IPS-NIHi7 (cell line): ENCODE results near the gene RNPEPL1.
"Not testable (repeated sequence)": the region's sequence is repeated elsewhere in the genome, so short reads cannot be mapped to it uniquely, and the experiment has no call there.

ENCODE experiments used
- DNase-seq: peaks from one replicate; pipeline ENCODE4 v3.0.0; 2012; ENCODE audit warnings: mixed read lengths; ENCODE audit errors: extremely low spot score

Gene RNPEPL1

DNA sequence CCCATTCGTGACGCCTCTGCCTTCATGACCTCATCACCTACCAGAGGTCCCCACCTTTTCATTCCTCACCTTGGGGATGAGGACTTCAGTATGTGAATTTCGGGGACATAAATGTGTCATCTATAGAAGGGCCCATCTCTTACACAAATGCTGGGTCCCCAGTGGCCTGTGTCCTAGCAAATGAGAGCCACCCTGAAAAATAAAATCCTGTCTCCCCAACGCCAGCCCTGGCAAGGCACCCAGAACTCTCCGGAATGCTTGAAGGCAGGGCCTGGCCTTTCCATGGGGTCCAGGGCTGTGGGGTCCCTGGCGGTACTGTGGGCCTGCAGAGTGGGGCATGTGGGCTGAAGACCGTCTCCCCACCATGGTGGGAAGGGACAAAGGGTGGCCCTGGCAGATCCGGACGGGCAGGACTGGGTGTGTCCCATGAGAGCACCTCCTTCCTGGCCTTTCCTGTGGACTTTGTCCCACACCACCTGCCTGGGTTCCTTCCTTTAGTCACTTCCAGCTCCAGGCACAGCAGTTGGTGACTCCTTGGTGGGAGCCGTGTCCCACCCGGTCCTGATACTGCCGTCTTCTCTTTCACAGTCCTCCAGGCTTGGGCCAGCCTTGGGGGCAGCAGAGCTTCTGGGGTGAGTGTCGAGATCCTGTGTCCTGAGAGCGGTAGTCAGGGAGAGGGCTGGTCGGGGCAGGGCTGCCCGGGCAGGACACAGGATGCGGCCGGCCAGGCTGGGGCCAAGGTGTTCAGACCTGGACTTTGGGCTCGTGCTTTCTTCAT is 36.8 kb downstream of the RNPEPL1 start:
- DNase-seq: no peak

DNA sequence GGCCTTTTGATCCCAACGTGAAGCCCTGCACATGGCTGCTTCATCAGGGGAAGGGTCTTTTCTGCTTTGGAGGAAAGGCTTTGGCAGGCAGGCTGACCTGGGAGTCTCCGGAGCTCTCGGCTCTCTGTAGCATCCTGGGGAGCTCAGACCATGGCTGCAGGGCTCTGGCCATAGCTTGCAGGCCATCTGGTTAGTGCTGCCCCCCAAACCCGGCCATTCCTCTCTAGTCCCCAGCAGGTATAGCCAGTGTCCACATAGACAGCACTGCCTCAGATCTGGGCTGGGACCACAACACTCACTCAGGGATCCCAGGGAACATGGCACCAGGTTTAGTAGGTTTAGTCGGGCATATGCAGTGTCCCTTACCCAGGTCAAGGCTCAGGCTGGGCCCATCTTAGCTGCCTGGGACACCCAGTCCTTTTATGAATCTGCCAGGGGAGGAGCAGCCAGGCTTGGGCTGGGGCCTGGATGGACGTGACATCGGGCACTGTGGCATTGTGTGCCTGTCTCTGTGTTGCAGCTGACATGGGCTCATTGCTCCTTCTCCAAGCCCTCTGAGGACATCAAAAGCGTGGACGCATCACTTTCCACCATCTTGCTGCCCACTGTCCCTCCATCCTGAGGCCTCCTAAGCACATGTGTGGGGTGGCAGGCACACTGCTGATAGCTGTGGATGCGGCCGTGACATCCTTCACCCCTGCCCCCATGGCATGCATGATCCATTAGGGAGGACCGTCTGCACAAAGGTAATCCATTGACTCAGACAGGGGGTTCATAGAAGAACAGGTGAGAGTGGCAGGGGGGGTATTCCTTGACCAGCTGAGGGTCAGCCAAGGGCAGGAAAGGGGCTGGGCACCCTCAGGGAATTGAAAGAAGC is 37.8 kb downstream of the RNPEPL1 start:
- DNase-seq: no peak

DNA sequence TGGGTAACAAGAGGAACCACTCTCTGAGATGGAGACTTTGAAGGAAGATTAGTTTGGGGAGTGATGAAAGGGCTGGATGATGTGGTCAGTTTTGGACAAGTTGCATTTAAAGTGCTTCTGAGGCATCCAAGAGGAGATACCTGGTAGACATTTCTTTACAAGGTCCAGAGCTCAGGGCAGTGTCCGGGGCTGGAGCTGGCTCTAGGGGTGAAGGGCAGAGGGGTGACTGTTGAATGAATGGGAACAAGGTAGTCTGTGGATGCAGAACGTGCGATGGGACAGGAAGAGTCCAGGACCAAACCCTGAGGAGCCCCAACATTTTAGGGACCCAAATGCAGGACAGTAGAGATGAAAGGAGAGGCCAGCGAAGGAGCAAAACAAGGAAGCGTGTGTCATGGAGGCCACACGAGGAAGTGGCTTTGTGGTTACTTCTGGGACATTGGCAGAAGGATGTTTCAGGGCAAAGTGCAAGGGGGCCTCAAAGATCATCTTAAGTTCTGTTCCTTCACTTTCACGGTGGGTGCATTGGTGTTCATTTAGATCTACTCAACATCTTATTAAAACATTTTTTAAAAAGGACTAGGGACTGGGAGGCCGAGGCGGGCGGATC is 43.4 kb downstream of the RNPEPL1 start:
- DNase-seq: no peak

DNA sequence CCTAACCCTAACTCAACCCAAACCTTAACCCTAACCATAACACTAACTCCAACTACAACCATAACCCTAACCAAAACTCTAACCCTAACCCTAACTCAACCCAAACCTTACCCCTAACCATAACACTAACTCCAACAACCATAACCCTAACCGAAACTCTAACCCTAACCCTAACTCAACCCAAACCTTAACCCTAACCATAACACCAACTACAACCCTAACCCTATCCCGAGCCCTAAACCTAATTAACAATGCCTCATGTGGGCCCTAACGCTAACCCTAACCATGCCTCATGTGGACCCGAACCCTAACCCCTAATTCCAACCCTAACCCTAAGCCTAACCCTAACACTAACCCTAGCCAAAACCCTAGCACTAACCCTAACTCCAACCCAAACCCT is 45.5 kb downstream of the RNPEPL1 start:
- DNase-seq: no peak

DNA sequence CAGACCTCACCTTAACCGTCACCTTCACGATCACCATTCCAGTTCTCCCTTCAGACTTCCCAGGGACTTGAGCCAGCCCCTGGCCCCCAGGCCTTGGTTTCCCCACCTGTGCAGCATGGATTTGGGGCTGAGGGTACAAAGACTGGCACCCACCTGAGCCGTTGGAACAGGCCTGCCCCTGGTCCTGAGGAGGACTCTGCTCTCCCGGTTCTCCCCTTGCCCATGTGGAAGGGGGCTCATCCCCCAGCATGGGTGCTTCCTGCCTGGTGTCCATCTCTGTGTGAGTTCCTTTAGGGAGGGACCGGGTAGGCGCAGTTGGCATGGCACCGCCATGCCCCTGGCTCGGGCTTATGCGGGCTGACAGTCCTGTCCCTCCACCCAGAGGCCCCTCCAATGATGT is 46.1 kb downstream of the RNPEPL1 start:
- DNase-seq: no peak

DNA sequence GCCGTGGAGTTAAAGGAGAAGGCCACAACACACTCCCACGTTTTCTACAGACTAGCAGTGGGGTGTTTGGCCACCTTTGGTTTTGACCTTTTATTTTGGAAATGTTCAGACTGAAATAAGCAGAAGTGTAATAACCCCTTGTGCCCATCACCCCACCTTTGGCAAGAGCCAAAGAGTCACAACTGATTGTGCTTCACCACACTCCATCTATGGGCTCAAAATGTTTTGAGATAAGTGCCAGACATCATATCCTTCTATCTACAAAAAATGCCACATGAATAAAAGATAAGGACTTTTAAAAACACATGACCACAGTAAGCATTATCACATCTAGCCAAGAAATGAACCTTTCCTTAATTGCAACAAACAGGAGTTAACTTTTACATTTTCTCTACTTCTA is 47.1 kb downstream of the RNPEPL1 start:
- no peak for DNase-seq

DNA sequence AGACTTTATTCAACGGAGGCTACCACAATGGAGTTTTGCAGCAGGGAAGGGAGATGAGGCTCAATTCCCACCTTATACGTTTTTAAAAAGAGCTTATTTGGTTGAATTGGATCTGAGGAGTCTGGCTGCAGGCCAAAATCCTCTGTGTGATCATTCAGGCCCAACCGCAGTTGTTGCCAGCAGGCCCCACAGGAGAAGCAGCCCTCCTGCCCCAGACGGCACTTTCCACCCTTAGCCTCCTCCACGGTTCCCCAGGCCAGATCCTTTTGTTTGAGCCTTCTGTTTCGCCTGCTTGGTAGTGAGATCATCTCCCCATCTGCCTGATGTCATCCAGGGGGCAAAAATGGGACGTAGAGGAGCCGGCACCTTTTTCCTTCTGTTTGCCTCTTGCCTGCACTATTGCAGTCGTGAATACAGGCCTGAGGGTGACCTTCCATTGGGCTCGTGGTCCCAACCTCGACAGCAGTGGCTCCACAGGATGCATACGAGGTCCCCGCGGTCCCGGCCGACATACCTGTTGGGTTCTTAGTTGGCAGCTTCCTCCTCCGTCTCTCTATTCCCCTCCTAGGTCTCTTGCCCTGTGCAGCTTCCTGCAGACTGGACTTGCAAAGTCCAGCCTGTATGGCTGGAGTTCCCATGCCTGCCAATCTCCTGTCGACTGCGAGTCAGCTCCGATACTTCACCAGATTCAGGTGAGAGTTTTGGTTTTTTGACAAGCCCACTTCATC is 47.7 kb downstream of the RNPEPL1 start:
- no peak for DNase-seq

DNA sequence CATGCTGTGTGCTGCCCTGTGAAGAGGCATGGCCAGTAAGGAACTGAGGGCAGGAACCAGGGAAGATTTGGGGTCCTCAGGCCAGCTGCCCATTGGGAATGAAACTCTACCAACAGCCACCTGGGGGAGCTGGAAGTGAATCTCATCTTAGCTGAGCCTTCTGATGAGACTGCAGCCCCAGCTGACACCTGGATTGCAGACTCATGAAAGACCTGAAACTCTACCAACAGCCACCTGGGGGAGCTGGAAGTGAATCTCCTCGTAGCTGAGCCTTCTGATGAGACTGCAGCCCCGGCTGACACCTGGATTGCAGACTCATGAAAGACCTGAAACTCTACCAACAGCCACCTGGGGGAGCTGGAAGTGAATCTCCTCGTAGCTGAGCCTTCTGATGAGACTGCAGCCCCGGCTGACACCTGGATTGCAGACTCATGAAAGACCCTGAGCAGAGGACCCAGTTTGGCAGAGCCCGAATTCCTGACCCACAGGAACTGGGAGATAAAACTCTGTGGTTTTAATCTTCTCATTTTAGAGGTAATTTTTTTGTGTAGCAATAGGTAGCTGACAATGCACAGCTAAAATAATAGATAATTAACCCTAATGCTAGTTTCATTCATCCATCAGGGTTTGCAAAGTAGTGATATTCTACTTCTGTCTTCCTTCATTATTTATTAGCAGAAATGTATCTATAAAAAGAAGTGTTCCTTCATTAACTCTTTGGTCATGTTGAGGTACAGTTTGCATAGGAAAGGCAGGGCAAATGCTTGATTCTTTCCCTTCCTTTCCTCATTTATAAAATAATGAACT is 48.8 kb downstream of the RNPEPL1 start:
- DNase-seq: not testable (repeated sequence)

DNA sequence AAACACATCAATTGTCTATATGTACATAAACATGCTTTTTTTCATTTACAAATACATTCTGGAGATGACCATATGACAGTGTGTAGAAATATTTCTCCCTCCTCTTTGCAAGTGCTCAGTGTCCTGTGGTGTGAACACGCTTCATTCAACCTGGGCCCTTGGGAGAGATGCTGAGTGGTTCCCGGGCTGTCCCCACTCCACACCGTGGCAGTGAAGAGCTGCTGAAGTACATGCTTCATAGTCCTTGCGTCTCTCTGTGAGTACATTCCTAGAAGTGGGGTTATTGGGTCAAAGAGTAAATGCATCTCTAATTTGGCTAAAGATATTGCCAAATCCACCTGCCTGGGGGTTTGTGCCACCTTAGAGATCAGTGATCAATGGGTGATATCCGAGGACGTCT is 50.5 kb downstream of the RNPEPL1 start:
- DNase-seq: no peak

DNA sequence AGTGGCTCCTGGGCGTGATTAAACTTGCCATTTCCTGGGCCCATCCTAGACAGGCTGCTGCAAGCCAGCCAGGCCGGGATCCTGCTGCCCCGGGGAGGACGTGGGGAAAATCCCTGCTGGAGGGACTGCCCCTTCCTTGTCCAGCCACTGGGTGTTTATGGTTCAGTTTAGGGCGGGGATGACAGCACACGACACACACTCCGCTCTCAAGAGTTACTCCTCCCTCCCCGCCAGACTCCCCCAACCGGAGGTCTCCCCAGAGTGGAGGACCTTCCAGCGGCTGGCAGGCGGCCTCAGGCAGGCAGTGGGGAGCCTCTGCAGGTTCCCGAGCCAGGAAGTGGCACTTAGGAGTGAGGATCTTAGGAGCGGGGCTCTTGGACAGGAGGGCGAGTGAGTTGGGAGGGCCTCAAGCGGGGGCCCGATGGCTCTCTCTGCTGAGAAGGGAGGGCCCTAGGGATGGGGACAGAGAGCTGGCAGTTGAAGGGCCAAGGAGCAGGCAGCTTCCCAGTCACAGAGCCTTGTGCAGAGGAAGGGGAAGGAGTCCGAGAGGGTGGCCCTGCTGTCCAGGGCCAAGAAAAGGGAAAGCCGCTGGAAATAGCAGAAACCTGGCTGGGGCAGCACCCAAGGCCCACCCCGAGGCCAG is 51.3 kb downstream of the RNPEPL1 start:
- DNase-seq: no peak

DNA sequence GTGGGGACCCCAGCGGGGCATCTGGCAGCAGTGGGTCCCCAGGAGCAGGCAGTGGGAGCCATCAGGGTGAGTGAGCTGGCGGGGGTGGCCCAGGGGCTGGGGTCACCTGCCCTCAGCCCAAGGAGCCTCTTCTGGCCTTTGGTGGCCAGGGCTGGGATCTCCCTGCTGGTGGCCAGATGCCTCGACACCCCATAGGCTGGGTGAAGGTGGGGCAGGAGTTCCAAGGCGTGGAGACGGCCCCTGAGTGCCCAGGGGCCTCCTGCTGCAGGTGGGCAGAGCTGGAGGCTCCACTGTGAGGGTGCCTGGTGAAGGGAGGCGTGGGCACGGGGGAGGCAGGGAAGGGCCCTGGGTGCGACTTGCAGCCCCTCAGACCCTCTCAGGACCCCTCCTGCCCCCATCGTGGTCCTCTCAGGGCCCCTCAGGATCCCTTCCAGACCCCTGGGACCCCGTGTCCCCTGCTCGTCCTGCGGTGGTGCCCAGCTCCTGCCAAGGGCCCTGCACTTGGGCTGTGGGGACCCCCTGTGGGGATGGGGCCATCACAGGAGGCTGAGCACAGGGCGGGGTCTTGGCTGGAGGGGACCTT is 52.0 kb downstream of the RNPEPL1 start:
- no peak for DNase-seq

DNA sequence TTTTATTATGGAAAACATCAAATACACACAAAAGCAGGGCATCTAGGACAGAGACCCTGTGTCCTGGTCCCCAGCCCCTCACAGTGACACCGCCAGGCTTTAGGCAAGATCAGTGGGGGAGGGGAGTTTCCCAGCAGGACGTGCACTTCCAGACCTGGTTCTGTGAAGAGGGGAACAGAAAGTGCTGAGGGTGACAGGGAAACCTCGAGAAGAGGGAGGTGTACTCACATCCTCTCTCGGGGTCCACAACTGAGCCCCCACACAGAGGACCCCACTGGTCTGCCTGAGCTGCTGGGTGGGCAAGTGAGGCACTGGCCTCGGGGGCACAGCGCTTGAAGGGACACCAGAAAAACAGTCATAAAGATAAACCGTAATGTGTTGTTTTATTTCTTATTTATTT is 52.6 kb downstream of the RNPEPL1 start:
- DNase-seq: no peak

DNA sequence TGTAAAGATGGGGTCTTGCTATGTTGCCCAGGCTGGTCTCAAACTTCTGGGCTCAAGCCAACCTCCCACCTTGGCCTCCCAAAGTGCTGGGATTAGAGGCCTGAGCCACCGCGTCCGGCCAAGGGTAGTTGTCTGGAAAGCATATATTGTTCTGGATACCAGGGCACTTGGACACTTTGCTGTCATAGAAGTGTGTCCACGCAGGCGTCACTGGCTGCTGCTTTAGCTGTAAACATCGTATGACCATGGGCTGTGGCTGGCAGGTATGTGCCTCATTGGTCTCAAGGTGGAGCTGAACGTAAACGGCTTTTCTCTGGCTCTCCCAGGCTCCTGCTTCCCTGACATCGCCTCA is 53.8 kb downstream of the RNPEPL1 start:
- no peak for DNase-seq

DNA sequence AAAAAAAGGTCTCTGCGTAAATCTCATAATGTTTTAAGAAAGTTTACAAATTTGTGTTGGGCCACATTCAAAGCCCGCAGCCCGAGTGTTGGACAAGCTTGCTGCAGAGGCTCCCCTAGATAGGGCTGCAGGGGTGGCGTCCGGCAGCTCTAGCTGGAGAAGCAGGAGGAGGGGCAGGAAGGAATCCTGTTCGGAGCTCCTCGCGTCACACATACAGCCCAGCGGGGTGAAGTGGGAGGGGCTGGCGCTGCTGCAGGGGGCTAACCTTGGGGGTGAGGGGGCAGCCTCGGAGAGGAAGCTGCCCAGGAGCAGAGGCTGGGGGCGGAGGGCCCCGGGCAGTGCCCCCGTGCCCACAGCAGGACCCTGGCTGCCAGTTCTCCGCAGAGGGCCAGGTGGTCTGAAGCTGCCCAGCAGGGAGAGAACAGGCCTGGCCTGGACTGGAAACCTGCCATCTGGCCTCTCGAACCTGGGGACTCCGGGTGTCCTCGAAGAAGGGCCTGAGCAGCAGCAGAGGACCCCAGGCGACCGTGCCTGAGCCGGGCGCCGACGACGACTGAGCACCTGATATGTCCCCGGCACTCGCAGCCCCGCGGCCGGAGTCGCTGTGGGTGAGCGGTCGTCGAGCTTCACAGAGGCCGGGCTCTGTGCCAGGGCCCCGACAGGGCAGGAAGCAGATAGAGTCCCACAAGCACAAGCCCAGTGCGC is 54.4 kb downstream of the RNPEPL1 start:
- DNase-seq: no peak

DNA sequence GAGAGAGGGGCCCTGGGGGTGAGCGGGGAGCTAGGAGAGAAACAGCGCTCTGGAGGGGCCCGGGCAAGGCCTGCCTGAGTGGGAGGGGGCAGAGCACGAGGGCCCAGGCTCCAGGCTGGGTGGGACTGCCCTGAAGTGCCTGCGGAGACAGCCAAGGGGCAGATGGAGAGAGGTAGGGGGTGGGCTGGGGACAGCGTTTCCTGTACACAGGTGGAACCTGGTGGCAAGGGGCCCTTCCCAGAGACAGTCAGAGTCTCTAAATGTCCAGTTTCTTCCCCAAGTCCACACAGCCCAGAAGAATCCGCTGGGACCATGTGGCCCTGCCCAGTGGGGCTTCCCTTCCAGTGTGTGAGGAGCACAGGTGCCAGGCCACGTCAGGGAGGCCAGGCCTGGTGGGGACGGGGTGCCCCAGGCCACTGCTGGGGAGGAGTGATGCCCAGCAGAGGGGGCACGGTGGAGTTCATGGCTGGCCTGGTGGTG is 55.3 kb downstream of the RNPEPL1 start:
- DNase-seq: no peak

DNA sequence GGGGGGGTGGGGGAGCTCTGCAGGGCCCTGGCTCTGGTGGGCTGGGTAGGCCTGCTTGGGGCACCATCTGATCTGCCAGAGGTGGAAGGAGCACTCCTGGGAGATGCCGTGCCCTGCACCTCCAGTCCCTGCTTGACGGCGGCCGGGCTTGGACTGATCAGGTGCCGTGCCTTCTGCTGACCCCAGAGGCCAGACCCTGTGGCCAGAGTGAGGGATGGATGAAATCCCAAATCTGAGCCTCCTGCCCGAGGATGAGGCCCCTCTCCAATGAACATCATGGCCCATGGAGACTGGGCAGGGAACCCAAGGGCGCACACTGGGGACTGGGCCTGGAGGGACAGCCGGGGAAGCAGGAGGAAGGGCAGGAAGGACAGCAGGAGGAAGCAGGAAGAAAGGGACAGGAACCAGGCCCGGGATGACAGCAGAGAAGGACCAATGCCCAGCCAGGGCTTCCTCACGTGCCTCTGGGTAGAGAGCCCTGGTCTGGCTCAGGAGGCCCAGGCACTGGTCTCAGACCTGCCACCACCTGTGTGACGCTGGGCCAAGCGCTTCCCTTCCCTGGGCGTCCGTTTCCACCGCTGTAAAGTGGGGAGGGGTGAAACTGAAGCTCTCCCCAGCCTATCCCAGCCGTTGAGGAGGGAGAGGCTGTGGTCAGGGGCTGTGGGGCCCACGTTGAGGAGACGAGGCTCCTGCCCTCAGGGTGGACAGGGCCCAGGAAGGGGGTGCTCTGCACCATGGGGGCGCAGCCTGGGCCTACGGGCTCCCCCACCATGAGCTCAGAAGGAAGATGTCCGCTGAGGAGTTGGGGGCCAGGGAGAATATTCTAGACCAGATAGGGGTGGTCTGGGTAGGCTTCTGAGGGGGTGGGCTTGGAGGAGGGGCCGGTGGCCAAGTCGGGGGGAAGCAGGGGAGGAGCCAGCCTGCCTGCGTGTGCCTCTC is 56.0 kb downstream of the RNPEPL1 start:
- no peak for DNase-seq

DNA sequence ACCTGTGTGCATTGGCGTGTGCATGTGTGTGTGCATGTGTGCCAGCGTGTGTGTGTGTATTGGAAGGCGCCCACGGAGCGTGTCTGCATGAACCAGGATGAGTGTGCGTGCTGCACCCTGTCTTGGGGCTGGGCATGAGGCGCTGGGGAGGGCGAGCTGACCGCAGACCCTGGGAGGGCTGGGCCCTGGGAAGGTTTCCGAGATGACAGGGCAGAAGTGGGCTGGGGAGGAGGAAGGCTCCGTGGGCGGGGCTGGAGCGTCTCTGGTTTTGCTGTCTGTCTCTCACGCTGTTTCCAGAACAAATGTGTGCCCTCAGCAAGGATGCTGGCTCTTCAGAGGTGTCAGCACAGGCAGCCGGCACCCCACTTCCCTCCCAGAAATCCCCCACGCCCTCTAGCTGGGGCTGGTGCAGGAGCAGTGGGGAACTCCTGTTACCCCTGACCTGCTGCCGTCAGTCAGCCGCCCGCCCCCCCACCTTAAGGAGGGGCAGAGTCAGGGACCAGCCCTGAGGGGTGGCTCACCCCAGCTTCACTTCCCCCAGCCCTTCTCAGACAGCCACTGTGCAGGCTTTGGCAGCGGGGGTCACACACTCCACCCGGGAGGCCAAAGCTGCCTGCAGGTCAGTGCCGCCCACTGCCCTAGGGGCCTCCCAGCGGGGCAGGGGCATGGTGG is 56.8 kb downstream of the RNPEPL1 start, which contains the start of gene GPR35:
Gene GPR35 (plus strand): TSS at position 531 of the 672 bp plus-strand sequence. CDS start 4,473 bp downstream, outside the sequence.
- DNase-seq: no peak
